Activated T-helper 17 cell treated with anti-CD3 and anti-CD28 coated beads, Interleukin-2, amount 50 U/mL, for 72 hours (primary cell): Measurements from ENCODE around the gene KCNJ15. TPM values are rescaled to one million over a fixed set of nuclear protein-coding genes. Genes with fewer than 3 reads are reported as not detected.
A peak's percentile ranks its signal among the peaks of the same experiment; 100 is the strongest.

Source experiments
- ATAC-seq: fragments of 150-1000 bp; cut with Tn5 transposase; replicated peaks from 2 replicates; pipeline ENCODE4 v1.10.0; 2021; ENCODE audit warnings: mild to moderate bottlenecking, moderate library complexity
- H3K27ac Mint-ChIP-seq: one replicate; pipeline ENCODE4 v1.8.0; 2022; ENCODE audit warnings: mixed read lengths
- H3K27me3 Mint-ChIP-seq: one replicate; pipeline ENCODE4 v1.8.0; 2022; ENCODE audit warnings: mixed read lengths
- H3K36me3 Mint-ChIP-seq: one replicate; pipeline ENCODE4 v1.8.0; 2022; ENCODE audit warnings: low read depth, mild to moderate bottlenecking, mixed read lengths
- H3K4me1 Mint-ChIP-seq: one replicate; pipeline ENCODE4 v1.8.0; 2022; ENCODE audit warnings: mixed read lengths
- H3K4me3 Mint-ChIP-seq: one replicate; pipeline ENCODE4 v1.8.0; 2022; ENCODE audit warnings: mild to moderate bottlenecking, mixed read lengths
- H3K9me3 Mint-ChIP-seq: one replicate; pipeline ENCODE4 v1.8.0; 2022; ENCODE audit warnings: mixed read lengths
- total RNA-seq, 2 donors: library from RNA; stranded (reverse); gene quantifications; one replicate each; pipeline ENCODE4 v1.2.3, GENCODE V29; 2022

The KCNJ15 gene
- total RNA-seq, 2 donors from 2014 or later, result 0.09 to 0.69 TPM

DNA sequence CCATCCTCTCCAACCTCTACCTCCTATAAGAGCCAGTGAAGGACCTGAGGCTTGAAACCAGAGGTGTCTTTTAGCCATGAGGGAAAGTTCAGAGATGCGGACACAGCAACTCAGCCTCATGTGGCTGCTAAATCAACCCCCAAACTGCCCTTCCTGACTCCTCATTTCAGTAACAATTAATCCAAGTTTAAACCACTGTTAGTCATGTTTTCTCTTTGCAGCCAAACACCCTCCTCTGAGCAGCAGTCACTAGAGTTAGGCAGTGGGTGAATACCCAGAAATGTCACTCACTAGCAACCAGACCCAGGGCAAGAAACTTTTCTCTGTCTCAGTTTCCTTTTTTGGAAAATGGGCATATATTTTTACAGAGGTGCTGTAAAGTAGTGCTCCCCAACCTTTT lies 71.2 kb downstream of the KCNJ15 start:
- peak; percentile 86 for ATAC-seq
- Mint-ChIP-seq H3K4me3 (no peak overlapping the region), H3K9me3 (no peaks in the 10 kb centered on the region), H3K27me3 (peaks cover 7% of the 10 kb centered on the region), H3K4me1 (peaks cover 5% of the 10 kb centered on the region), H3K36me3 (no peaks in the 10 kb centered on the region), H3K27ac (no peak overlapping the region)

DNA sequence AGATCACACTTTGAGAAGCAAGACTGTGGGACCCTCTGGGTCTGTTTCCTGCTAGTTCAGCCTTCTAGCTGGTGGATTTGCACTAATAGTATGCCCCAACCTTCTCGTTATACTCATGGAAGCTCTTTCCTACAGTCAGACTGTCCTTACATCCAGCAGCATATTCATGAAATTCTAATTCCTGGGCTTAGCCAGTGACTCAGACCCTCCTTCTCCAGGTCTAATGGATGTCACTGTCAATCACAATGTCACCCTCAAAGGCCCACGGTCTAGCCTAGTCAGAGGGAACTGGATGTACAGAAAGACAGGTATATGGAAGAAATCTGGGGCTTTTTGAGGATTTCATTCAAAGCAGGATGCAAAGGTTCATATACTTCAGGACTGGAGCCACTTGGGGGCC lies 72.4 kb downstream of the KCNJ15 start:
- Mint-ChIP-seq H3K4me3 (no peak overlapping the region), H3K27me3 (peaks cover 7% of the 10 kb centered on the region), H3K27ac (no peak overlapping the region), H3K9me3 (no peaks in the 10 kb centered on the region), H3K4me1 (no peaks in the 10 kb centered on the region), H3K36me3 (no peaks in the 10 kb centered on the region)
- ATAC-seq, result no peak

DNA sequence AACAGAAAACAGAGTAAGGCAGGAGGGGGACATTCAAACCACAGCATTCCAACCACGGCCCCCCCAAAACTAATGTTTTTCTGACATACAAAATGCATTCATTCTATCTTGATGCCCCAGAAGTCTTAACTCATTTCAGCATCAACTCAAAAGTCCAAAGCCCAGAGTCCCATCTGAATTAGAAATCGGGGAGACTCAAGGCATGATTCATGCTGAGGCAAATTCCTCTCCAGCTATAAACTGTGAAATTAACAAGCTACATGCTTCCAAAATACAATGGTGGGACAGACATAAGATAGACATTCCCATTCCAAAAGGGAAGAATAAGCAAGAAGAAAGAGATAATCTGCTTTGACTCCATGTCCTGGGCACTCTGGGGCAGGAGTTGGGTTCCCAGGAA lies 73.9 kb downstream of the KCNJ15 start:
- H3K4me3 Mint-ChIP-seq, result no peak overlapping the region
- H3K27me3 Mint-ChIP-seq, result peaks cover 7% of the 10 kb centered on the region
- no peak overlapping the region for H3K27ac Mint-ChIP-seq
- ATAC-seq, result no peak
- H3K9me3 Mint-ChIP-seq, result no peaks in the 10 kb centered on the region
- H3K4me1 Mint-ChIP-seq, result no peaks in the 10 kb centered on the region
- no peaks in the 10 kb centered on the region for H3K36me3 Mint-ChIP-seq

DNA sequence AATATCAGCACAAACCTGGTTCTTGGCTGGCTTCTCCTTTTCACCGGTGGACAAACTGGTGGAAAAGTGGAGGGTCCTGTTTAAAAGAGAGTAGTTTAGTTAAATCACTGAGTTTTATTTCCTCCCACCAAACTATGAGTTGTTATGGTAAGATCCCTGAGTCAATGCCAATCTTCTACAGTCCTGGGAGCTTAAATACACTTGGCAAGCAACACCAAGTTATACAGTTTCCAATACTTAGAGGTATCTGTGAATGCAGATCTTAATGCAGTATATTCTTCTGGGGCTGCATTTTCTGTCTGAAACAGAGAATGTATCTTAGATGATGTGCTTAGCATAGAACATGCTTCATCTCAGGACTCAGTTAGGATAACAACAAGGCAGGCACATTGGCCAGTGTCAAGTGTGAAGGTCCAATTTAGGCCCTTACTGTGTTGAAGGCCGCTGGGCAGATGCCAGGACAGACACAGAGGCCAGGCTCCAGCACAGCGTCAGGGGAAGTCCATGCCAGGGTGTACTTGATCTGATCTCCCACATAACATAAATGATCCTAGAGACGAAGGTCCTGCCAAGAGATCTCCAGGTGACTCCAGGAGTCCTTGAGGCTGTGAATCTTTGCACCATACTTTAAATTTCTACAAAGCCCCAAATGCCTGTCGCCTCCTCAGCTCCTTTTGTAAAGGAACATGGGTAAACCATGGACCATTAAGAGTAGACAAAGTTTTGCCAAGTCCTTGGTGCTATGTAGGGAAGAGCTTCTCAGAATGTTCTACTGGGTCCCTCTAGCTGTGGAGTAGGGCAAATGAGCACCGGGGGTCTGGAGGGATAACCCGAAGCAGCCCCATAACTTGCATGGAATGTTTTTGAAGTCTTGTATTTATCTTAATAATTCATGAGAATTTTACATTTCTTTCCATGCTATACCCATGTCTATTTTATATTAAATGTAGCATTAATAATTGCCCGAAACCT lies 76.8 kb downstream of the KCNJ15 start:
- H3K9me3 Mint-ChIP-seq, result no peaks in the 10 kb centered on the region
- H3K27me3 Mint-ChIP-seq, result peaks cover 7% of the 10 kb centered on the region

DNA sequence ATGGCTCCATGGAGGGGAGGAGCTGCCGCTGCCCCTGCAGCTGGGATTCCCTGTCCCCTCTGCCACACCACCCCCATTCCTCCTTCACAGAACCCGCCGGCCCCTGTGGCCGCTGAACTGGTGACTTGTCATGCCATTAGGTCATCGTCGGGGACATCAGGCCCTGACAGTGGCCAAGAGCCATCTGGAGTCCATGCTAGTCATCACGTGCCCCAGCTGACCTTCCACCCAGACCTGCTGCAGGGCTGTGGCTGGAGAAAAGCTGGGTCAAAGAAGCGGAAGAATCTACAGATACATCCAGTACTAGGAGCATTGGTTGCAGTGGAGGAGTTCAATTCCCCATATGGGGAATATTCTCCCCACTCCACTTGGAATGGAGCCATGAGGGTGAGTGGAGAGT lies 78.1 kb downstream of the KCNJ15 start:
- Mint-ChIP-seq H3K27me3 (peaks cover 4% of the 10 kb centered on the region), H3K9me3 (no peaks in the 10 kb centered on the region), H3K4me1 (no peaks in the 10 kb centered on the region), H3K4me3 (no peak overlapping the region), H3K36me3 (no peaks in the 10 kb centered on the region), H3K27ac (no peak overlapping the region)
- no peak for ATAC-seq

More for the DNA sequence above, 76.8 kb downstream of the KCNJ15 start:
- no peak overlapping the region for H3K4me3 Mint-ChIP-seq
- no peak for ATAC-seq
- H3K4me1 Mint-ChIP-seq, result no peaks in the 10 kb centered on the region
- no peaks in the 10 kb centered on the region for H3K36me3 Mint-ChIP-seq
- H3K27ac Mint-ChIP-seq, result no peak overlapping the region

DNA sequence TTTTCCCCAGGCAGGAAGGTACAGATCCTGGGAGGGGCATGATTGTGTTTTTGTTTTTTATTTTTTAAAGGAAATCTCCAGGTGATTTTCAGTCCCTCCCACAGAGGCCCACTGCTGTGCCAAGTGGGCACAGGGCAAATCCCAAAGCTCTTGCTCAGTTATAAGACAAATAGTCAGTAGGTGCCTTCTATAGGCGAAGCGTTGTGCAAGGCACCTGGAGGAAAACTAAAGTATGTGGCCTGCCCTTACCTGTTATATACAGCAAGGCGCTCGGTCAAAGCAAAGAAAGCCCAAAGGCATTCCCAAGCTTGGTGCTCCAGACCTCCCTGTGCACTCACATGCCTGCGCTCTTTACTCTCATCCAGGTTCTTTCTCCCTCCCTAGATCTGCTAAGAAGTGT lies 81.0 kb downstream of the KCNJ15 start:
- Mint-ChIP-seq H3K36me3 (no peaks in the 10 kb centered on the region), H3K4me1 (no peaks in the 10 kb centered on the region), H3K27me3 (peaks cover under 1% of the 10 kb centered on the region), H3K4me3 (no peak overlapping the region), H3K9me3 (no peaks in the 10 kb centered on the region), H3K27ac (no peak overlapping the region)
- no peak for ATAC-seq

DNA sequence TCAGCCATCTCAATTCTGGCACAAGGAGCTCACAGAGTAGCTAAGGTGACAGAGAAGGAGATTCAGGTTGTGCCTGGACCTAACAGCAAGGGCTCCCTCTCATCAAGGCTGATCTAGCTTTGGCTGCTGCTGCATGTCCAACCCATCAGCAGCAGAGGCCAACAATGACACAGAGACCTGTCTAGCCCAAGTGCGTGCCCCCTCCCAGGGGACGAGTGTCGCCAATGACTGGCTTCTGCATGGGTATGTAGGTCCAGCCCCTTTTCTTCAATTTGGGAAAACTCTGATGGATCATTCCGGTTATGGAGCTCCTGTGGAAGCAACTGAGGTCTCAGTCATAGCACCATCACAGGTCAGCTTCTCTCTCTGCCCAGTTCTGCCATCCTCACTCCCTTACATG lies 83.3 kb downstream of the KCNJ15 start:
- ATAC-seq, result no peak
- no peak overlapping the region for H3K27ac Mint-ChIP-seq
- H3K36me3 Mint-ChIP-seq, result no peaks in the 10 kb centered on the region
- no peaks in the 10 kb centered on the region for H3K4me1 Mint-ChIP-seq
- H3K9me3 Mint-ChIP-seq, result no peaks in the 10 kb centered on the region
- H3K4me3 Mint-ChIP-seq, result no peak overlapping the region
- H3K27me3 Mint-ChIP-seq, result no peaks in the 10 kb centered on the region

DNA sequence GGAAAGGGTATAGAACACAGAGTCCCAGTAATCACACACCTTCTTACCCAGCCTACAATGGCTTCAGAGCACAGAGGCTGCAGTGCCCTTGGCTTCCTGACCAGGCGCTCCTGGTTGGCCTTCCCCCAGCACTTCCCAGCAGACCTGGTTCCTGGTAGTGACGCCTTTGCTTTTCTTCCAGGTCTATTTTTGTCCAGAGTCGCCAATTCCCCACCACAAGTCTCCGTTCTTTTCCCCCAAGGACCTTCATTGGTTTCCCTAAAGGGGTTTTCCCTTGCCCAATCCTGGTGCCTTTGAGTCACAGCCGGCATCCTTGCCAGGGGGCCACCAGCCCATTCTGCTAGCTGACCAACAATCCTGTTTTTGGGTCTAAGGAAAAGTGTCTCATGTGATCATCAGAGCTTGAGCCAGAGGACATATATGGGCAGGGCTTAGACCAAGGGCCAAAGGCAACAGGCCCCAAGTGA lies 84.8 kb downstream of the KCNJ15 start:
- H3K9me3 Mint-ChIP-seq, result no peaks in the 10 kb centered on the region
- no peaks in the 10 kb centered on the region for H3K4me1 Mint-ChIP-seq
- no peak overlapping the region for H3K27ac Mint-ChIP-seq
- H3K36me3 Mint-ChIP-seq, result no peaks in the 10 kb centered on the region
- peaks cover 5% of the 10 kb centered on the region for H3K27me3 Mint-ChIP-seq
- H3K4me3 Mint-ChIP-seq, result no peak overlapping the region
- no peak for ATAC-seq

DNA sequence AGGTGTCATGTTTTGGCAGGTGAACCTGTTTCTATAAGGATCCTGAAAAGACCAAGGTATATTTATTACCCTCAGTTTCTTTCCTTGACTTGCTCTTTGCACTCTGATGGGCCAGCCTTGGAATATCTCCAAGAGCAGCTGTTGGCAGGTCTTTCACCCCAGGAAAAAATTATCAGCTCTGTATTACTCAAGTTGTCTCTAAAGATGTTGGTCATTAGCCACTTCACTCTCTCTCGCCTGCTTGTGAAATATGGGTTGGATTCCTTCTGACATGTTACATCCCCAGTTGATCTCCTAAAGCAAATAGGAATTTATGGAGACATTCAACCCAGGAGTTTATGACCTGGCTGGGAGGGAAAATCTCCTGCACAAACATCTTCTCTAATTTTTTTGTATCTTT lies 85.9 kb downstream of the KCNJ15 start:
- Mint-ChIP-seq H3K27me3 (peaks cover 13% of the 10 kb centered on the region), H3K27ac (no peak overlapping the region), H3K36me3 (no peaks in the 10 kb centered on the region), H3K4me1 (no peaks in the 10 kb centered on the region), H3K4me3 (no peak overlapping the region), H3K9me3 (no peaks in the 10 kb centered on the region)
- no peak for ATAC-seq

DNA sequence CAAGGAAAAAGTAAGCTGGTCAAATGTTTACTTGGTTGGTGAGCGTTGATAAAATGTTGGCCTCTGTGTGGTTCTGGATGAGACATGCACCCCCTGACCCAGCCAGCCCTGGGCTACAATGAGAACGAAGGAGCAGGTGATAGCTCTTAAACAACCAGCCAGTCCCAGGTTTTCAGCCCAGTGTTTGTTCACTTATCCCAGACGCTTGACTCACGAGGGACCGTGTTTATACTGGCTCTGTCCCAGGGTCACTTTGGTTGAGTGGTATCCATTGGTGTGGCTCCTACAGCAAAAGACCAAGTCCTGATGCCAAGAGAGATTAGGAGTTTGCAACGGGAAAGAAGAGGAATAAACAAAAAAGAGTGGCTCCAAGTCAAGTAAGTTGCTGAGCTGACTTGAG lies 86.9 kb downstream of the KCNJ15 start:
- Mint-ChIP-seq H3K4me3 (no peak overlapping the region), H3K36me3 (no peaks in the 10 kb centered on the region), H3K9me3 (no peaks in the 10 kb centered on the region), H3K27ac (no peak overlapping the region), H3K4me1 (no peaks in the 10 kb centered on the region), H3K27me3 (peaks cover 13% of the 10 kb centered on the region)
- no peak for ATAC-seq

DNA sequence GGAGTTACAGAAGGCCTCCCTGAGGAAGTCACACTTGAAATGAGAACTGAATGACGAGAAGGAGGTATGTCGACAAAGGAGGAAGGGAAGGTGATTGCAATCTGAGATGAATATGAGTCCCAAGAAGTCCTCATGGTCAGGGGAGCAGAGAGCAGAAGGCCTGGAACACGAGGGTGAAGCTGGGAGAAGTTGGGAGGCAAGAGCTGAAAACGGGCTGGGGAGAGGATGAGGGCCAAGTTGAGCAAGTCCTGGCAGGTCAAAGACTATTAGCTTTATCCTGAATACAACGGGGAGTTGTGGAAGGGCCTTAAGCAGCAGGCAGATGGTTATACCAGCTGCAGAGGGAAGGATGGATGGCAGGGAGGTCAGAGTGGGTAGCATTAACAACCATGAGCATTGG lies 89.5 kb downstream of the KCNJ15 start:
- H3K36me3 Mint-ChIP-seq, result no peaks in the 10 kb centered on the region

DNA sequence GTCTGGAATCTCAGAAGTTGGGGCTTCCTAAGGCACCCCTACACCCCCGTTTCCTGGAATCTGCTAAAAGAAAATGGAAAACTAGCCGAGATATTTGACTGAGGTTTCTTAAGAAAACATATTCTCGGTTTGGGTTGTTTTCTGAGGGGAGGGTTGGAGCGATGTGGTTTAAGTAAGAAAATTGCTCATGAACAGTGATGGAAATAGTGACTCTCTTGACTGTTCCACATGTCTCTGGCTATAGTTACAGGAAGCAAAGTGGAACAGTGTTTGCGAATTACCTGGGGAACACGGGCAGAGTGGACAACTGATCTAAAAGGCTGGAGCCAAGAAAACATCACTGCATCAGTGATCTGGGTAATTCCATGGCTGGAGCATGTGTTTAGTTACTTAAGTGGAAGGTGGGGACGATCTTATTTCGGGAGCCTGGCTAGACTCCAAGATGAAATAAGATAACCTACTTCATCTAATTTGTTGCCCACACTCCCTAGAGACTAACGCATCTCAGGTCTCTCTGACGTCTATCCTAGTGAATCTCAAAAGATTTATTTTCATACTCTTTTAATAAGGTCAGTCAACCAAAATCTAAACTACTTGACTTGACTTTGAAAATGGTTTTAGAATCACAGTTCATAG lies 92.4 kb downstream of the KCNJ15 start:
- Mint-ChIP-seq H3K36me3 (no peaks in the 10 kb centered on the region), H3K27me3 (peaks cover 17% of the 10 kb centered on the region), H3K4me3 (peak overlapping the region; percentile 26), H3K27ac (peak overlapping the region; percentile 38), H3K4me1 (peaks cover 5% of the 10 kb centered on the region), H3K9me3 (no peaks in the 10 kb centered on the region)
- ATAC-seq, result peak; percentile 78

More for the DNA sequence above, 89.5 kb downstream of the KCNJ15 start:
- Mint-ChIP-seq H3K4me1 (peaks cover 5% of the 10 kb centered on the region), H3K27ac (no peak overlapping the region), H3K4me3 (no peak overlapping the region), H3K9me3 (no peaks in the 10 kb centered on the region), H3K27me3 (peaks cover 14% of the 10 kb centered on the region)
- ATAC-seq, result no peak

DNA sequence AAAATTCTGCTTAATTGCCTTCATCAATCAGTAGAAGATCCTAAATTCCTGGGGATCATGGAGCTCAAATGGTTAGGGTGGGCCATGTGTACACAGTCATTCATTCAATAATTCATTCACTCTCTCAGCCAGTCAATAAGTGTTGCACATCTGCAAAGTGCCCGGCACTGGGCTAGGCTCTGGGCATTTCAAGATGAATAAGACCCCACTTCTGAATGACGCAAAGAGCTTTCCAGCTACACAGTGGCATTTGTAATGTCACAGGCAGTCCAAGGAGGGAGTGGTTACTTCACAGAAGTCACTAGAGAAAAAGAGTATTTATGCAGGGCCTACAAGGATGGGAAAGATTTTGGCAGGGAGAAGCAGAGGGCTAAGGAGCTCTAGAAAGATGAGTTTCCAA lies 93.2 kb downstream of the KCNJ15 start:
- Mint-ChIP-seq H3K4me3 (no peak overlapping the region), H3K27me3 (peaks cover 21% of the 10 kb centered on the region), H3K27ac (no peak overlapping the region), H3K9me3 (no peaks in the 10 kb centered on the region), H3K4me1 (peaks cover 5% of the 10 kb centered on the region), H3K36me3 (no peaks in the 10 kb centered on the region)
- no peak for ATAC-seq

DNA sequence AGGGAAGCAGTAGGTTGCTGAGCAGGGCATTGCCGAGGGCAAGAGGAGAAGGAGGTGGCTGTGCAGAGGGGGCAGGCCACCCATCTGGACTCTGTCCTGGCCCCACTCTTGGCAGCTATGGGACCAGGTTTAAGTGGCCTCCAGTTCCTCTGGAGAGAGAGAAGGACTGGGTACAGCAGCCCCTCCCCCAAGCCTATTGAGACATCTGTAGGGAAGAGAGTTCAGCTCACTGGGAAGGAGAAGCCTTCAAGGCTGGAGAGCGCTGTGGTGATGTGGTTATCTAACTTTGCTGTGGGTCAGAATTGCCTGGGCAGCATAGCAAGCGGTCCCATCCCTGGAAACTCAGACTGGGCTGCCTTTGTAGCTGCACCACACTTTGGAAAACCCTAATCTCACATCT lies 93.9 kb downstream of the KCNJ15 start:
- H3K4me1 Mint-ChIP-seq, result peaks cover 5% of the 10 kb centered on the region
- ATAC-seq, result no peak
- H3K4me3 Mint-ChIP-seq, result no peak overlapping the region
- H3K36me3 Mint-ChIP-seq, result no peaks in the 10 kb centered on the region
- peaks cover 24% of the 10 kb centered on the region for H3K27me3 Mint-ChIP-seq
- H3K9me3 Mint-ChIP-seq, result no peaks in the 10 kb centered on the region
- no peak overlapping the region for H3K27ac Mint-ChIP-seq
